Measurements from ENCODE around the gene BABAM2.

GRCh38 chr2:28354920-28355520, 464.5 kb downstream of the BABAM2 start:
- no peak for TF ChIP-seq CTCF (conservative IDR thresholded peaks at IDR 0.05 in 1 of 2, IDR thresholded peaks at IDR 0.05 in 1 of 2; ENCODE audit: extremely low read depth in 1 of 2, insufficient read depth in 1 of 2, low read depth in 1 of 2, low read length in 2 of 2)
- TF ChIP-seq EZH2 (IDR thresholded peaks at IDR 0.05; ENCODE audit: borderline replicate concordance, low read length), result no peak

All from mammary epithelial cell (primary cell).